ENCODE measurements around the gene FABP2. TPM values are rescaled to one million over a fixed set of nuclear protein-coding genes. Genes with fewer than 3 reads are reported as not detected.

Gene FABP2
- total and polyA plus RNA-seq, 2 of the 8 experiments (the other 6 are each of a cell fraction or from before 2014, with no cell fraction given) = not detected

GRCh38 chr4:119299260-119299671, 22.7 kb downstream of the FABP2 start:
- Histone ChIP-seq H3K18ac (ENCODE audit: extremely low read depth, low read length) (no peak overlapping the region), H3K9ac (replicated peaks in 1 of 4; ENCODE audit: extremely low read depth in 1 of 4, low read depth in 3 of 4, low read length in 3 of 4) (peak overlapping the region in 2 of 4 experiments; percentile 49 to 82; a peak in 5 of 7 replicates), H2BK20ac (ENCODE audit: low read length) (no peak overlapping the region), H3K23ac (ENCODE audit: insufficient read length) (no peak overlapping the region), H2AFZ (ENCODE audit: low read length) (no peak overlapping the region), H3K27ac (ENCODE audit: low read depth, low read length) (no peak overlapping the region), H4K20me1 (replicated peaks in 1 of 2; ENCODE audit: control insufficient read depth in 1 of 2, insufficient read depth in 2 of 2, low read length in 2 of 2) (no peaks in the 10 kb centered on the region), H3K56ac (replicated peaks; ENCODE audit: insufficient read length, low read depth, low read length) (no peak overlapping the region), H4K91ac (replicated peaks; ENCODE audit: insufficient read length, low read length) (no peak overlapping the region), H3K14ac (ENCODE audit: insufficient read length) (no peak overlapping the region), H3K4me1 (replicated peaks in 1 of 4; ENCODE audit: control insufficient read depth in 3 of 4, insufficient read depth in 4 of 4, low read length in 3 of 4) (peaks cover 2 to 6% (median 3%) of the 10 kb centered on the region in 4 experiments; a peak in 6 of 7 replicates), H3K79me2 (ENCODE audit: control insufficient read depth in 1 of 2, insufficient read depth in 2 of 2, low read length in 2 of 2) (peaks cover 3 to 14% of the 10 kb centered on the region in 2 experiments; a peak in 3 of 4 replicates), H2AK5ac (ENCODE audit: low read depth, low read length) (no peak overlapping the region), H3K9me3 (ENCODE audit: insufficient read depth in 2 of 2, low read depth in 1 of 2, low read length in 1 of 2) (no peaks in the 10 kb centered on the region), H3K4ac (replicated peaks; ENCODE audit: insufficient read length, low read depth, low read length) (no peak overlapping the region), H2BK15ac (ENCODE audit: low read length) (no peak overlapping the region), H3K27me3 (replicated peaks in 1 of 4; ENCODE audit: control insufficient read depth in 3 of 4, extremely low read depth in 1 of 4, insufficient read depth in 3 of 4, low read length in 3 of 4) (no peaks in the 10 kb centered on the region), H4K8ac (ENCODE audit: extremely low read depth, insufficient read depth, low read length) (no peak overlapping the region), H4K5ac (ENCODE audit: insufficient read length, low read depth, low read length) (no peak overlapping the region), H3K4me3 (ENCODE audit: extremely low read depth in 1 of 4, insufficient read depth in 2 of 4, low read depth in 3 of 4, low read length in 4 of 4) (peak overlapping the region; percentile 85 to 96 (median 90); a peak in 7 of 8 replicates), H2BK12ac (ENCODE audit: low read depth, low read length) (no peak overlapping the region), H3K4me2 (ENCODE audit: insufficient read depth in 1 of 2, low read depth in 2 of 2, low read length in 2 of 2) (peak overlapping the region; percentile 80 to 92), H2BK5ac (ENCODE audit: low read depth, low read length) (no peak overlapping the region), H3K23me2 (ENCODE audit: low read depth, low read length) (peaks cover 11% of the 10 kb centered on the region), H2BK120ac (replicated peaks; ENCODE audit: low read depth, low read length) (no peak overlapping the region), H3K79me1 (ENCODE audit: low read depth, low read length) (peaks cover 8% of the 10 kb centered on the region; the same call in 1 of the 2 replicates), H3K36me3 (ENCODE audit: control insufficient read depth in 2 of 4, insufficient read depth in 4 of 4, low read length in 3 of 4) (peaks cover 0 to 24% (median 2%) of the 10 kb centered on the region in 4 experiments; a peak in 2 of 8 replicates)
- ChIA-PET POLR2A (ENCODE audit: partially characterized antibody) (interaction anchor here (1.2 to 2.3 kb wide), 3 partner anchors 19 to 195 kb away, joined by 3 to 14 read pairs (median 5); partner anchors contain the start of gene USP53), CTCF (ENCODE audit: partially characterized antibody) (interaction anchor here (0.8 to 4.0 kb wide), 7 partner anchors 9 to 316 kb away, joined by 3 to 12 read pairs (median 4); partner anchors contain the start of gene USP53)
- TF ChIP-seq CTBP2 (IDR thresholded peaks at IDR 0.05; ENCODE audit: borderline replicate concordance, insufficient read depth, insufficient read length, low read length) = no peak
- TF ChIP-seq JUN (IDR thresholded peaks at IDR 0.05; ENCODE audit: low read depth, low read length) = no peak
- no peak for TF ChIP-seq BCL11A (IDR thresholded peaks at IDR 0.05; ENCODE audit: low read depth in 2 of 2, low read length in 2 of 2)
- TF ChIP-seq HDAC6 (IDR thresholded peaks at IDR 0.05; ENCODE audit: low read depth, low read length) = no peak
- TF ChIP-seq CBX5 (IDR thresholded peaks at IDR 0.05; ENCODE audit: low read depth, low read length) = no peak
- TF ChIP-seq CEBPB (IDR thresholded peaks at IDR 0.05; ENCODE audit: low read depth, low read length) = no peak
- no peak for TF ChIP-seq RBBP5 (IDR thresholded peaks at IDR 0.05; ENCODE audit: borderline replicate concordance, low read depth, low read length)
- peak in 1 of 2 experiments; percentile 33; a peak in 1 of 3 replicates for TF ChIP-seq POLR2A (IDR thresholded peaks at IDR 0.05; ENCODE audit: control extremely low read depth in 1 of 2, low read depth in 2 of 2, low read length in 2 of 2)
- FAIRE-seq (no peak), DNase-seq (ENCODE audit: low read depth in 1 of 2, low spot score in 2 of 2) (no peak)
- 70% methylated on average over 2 of the region's 2 CpGs; no CpG with 5 or more reads in 1 of the 2 experiments for WGBS, 2 experiments (ENCODE audit: extremely low coverage in 1 of 2, insufficient coverage in 1 of 2, insufficient read length in 1 of 2, insufficient replicate concordance in 2 of 2, low coverage in 1 of 2, low lambda C conversion rate in 2 of 2, missing lambda C conversion rate in 1 of 2)

All from H1 (cell line).